NB4 (cell line): ENCODE data around the gene PRTN3.

Experiments
- POLR2A ChIP-seq: IDR thresholded peaks from 2 replicates; pipeline ENCODE4 v1.6.1; 2011; ENCODE audit warnings: mild to moderate bottlenecking; ENCODE audit not compliant: insufficient read length; ENCODE audit errors: extremely low read depth
- TF ChIP-seq, protein P1 (sequence below): IDR thresholded peaks from one replicate; pipeline ENCODE4 v1.5.1; 2012; ENCODE audit warnings: low read depth, low read length

- TF ChIP-seq, protein P1, sequence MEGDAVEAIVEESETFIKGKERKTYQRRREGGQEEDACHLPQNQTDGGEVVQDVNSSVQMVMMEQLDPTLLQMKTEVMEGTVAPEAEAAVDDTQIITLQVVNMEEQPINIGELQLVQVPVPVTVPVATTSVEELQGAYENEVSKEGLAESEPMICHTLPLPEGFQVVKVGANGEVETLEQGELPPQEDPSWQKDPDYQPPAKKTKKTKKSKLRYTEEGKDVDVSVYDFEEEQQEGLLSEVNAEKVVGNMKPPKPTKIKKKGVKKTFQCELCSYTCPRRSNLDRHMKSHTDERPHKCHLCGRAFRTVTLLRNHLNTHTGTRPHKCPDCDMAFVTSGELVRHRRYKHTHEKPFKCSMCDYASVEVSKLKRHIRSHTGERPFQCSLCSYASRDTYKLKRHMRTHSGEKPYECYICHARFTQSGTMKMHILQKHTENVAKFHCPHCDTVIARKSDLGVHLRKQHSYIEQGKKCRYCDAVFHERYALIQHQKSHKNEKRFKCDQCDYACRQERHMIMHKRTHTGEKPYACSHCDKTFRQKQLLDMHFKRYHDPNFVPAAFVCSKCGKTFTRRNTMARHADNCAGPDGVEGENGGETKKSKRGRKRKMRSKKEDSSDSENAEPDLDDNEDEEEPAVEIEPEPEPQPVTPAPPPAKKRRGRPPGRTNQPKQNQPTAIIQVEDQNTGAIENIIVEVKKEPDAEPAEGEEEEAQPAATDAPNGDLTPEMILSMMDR = no peak
- TF ChIP-seq POLR2A = no peak
These were observed 32.4 kb upstream of the PRTN3 start for GRCh38 chr19:808423-808775.
